ENCODE data around the gene VCL. TPM values are rescaled to one million over a fixed set of nuclear protein-coding genes. Genes with fewer than 3 reads are reported as not detected.
A peak's percentile ranks its signal among the peaks of the same experiment; 100 is the strongest.
"Not testable (repeated sequence)": the region's sequence is repeated elsewhere in the genome, so short reads cannot be mapped to it uniquely, and the experiment has no call there.

Gene VCL
- total and polyA plus RNA-seq, 4 experiments from 2014 or later: 29.6 to 60.3 (median 38.9) TPM

DNA sequence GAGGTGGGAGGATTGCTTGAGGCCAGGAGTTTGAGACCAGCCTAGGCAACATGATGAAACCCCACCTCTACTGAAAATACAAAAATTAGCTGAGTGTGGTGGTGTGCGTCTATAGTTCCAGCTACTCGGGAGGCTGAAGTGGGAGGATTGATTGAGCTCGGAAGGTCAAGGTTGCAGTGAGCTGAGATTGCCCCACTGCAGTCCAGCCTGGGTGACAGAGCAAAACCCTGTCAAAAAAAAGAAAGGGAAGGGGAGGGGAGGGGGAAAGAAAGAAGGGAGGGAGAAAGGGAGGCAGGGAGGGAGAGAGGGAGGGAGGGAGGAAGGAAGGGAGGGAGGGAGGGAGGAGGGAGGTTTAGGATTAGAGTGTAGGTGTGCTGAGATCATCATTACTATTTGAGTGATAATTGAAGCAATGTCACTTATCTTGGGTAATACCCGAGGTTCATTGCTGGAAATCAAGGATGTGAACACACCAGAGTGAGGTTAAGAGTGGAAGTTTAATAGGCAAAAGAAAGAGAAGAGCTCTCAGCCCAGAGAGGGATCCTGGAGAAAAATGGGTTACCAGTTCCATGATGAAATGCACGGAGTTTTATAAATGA, 27.6 kb downstream of the VCL start:
- Histone ChIP-seq H3K27me3 (ENCODE audit: insufficient read depth, low read length) (no peaks in the 10 kb centered on the region), H3K4me3 (ENCODE audit: low read length in 2 of 2) (no peak overlapping the region), H3K27ac (ENCODE audit: low read depth, low read length) (no peak overlapping the region), H3K36me3 (ENCODE audit: insufficient read depth, low read length) (no peaks in the 10 kb centered on the region), H3K9me3 (ENCODE audit: control insufficient read depth in 1 of 2, low read length in 2 of 2) (no peaks in the 10 kb centered on the region), H3K4me1 (ENCODE audit: insufficient read depth, low read length) (peaks cover 23% of the 10 kb centered on the region)
- peaks cover 35 to 71% (median 49%) of the 10 kb centered on the region in 4 donors for H3K4me1 Mint-ChIP-seq
- no peaks in the 10 kb centered on the region for H3K27me3 Mint-ChIP-seq
- CTCF ChIA-PET (ENCODE audit: partially characterized antibody): interaction anchor here (1.1 to 1.7 kb wide), 5 partner anchors 8 to 139 kb away, joined by 3 to 6 read pairs (median 5); no protein-coding TSS in a partner anchor
- no peak for DNase-seq
- H3K36me3 Mint-ChIP-seq: peaks cover 15 to 16% of the 10 kb centered on the region in 2 donors
- POLR2A ChIA-PET (ENCODE audit: partially characterized antibody): no interaction called here
- H3K27ac Mint-ChIP-seq: peak overlapping the region in 4 of 7 donors; percentile 17 to 83 (median 30)
- no peaks in the 10 kb centered on the region for H3K9me3 Mint-ChIP-seq
- intact Hi-C loops (cut with micrococcal nuclease): no loop called here
- peak overlapping the region in 1 of 8 donors; percentile 17 for H3K4me3 Mint-ChIP-seq

DNA sequence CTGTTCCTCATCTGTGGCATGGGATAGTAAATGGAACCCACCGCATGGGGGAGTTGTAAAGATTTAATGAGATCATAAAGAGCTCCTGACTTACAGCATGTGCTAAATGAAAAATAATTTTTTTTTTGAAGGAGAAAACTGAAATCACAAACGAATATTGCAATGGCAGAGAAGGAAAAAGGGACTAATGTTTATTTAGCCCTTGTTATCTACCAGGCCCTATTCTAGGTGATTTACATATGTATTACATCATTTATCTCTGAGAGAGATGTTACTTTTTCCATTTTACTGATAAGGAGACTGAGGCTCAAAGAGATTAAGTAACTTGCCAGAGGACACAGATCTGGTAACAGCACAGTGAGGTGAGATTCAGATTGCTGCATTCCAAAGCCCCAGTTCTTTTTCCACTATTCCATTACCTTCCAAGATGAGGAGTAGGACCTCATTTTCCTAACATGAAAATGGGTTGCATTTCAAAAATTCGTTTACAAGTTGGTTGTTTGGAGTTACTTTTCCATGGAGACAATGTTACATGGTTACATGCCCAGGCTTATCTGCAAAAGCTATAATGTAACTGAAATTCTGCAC, 28.6 kb downstream of the VCL start:
- no peak overlapping the region for H3K4me3 ChIP-seq (ENCODE audit: low read length in 2 of 2)
- Mint-ChIP-seq H3K27ac (peak overlapping the region in 4 of 7 donors; percentile 23 to 37 (median 34)), H3K9me3 (no peaks in the 10 kb centered on the region), H3K27me3 (no peaks in the 10 kb centered on the region), H3K4me3 (peak overlapping the region in 1 of 8 donors; percentile 17), H3K4me1 (peaks cover 36 to 71% (median 51%) of the 10 kb centered on the region in 4 donors), H3K36me3 (peaks cover 9 to 10% of the 10 kb centered on the region in 2 donors)
- H3K9me3 ChIP-seq (ENCODE audit: control insufficient read depth in 1 of 2, low read length in 2 of 2): no peaks in the 10 kb centered on the region
- intact Hi-C loops (cut with micrococcal nuclease): no loop called here
- DNase-seq: no peak
- POLR2A ChIA-PET (ENCODE audit: partially characterized antibody): interaction anchor here (0.6 kb wide), 1 partner anchor 138 kb away, joined by 3 read pairs; no protein-coding TSS in a partner anchor
- no peak overlapping the region for H3K27ac ChIP-seq (ENCODE audit: low read depth, low read length)
- H3K36me3 ChIP-seq (ENCODE audit: insufficient read depth, low read length): no peaks in the 10 kb centered on the region
- H3K27me3 ChIP-seq (ENCODE audit: insufficient read depth, low read length): no peaks in the 10 kb centered on the region
- H3K4me1 ChIP-seq (ENCODE audit: insufficient read depth, low read length): peaks cover 27% of the 10 kb centered on the region
- CTCF ChIA-PET (ENCODE audit: partially characterized antibody): interaction anchor here (1.0 to 1.7 kb wide), 4 partner anchors 7 to 177 kb away, joined by 3 to 6 read pairs (median 4); no protein-coding TSS in a partner anchor

DNA sequence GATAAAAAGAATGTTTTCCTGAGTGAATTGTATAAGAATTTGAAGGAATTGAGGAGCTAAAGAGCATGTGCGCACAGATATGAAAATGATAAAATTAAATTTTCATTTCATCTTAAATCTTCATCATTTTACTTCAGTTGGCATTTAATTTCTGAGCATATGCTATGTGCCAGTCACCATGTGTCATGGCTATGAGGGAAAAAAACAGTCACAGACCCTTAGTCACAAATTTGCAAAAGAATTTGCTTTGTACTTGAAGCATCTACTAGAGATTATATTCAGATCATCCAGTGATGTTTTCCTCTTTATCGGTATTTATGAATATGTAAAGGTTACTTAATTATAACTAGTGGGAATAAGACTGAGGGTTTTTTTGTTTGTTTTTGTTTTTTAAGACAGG, 29.8 kb downstream of the VCL start:
- Histone ChIP-seq H3K36me3 (ENCODE audit: insufficient read depth, low read length) (no peaks in the 10 kb centered on the region), H3K4me3 (ENCODE audit: low read length in 2 of 2) (no peak overlapping the region), H3K4me1 (ENCODE audit: insufficient read depth, low read length) (peaks cover 27% of the 10 kb centered on the region), H3K27ac (ENCODE audit: low read depth, low read length) (no peak overlapping the region), H3K27me3 (ENCODE audit: insufficient read depth, low read length) (no peaks in the 10 kb centered on the region), H3K9me3 (ENCODE audit: control insufficient read depth in 1 of 2, low read length in 2 of 2) (no peaks in the 10 kb centered on the region)
- CTCF ChIA-PET (ENCODE audit: partially characterized antibody): interaction anchor here (0.6 to 1.0 kb wide), 4 partner anchors 28 to 178 kb away, joined by 3 to 4 read pairs (median 3); no protein-coding TSS in a partner anchor
- DNase-seq: no peak
- POLR2A ChIA-PET (ENCODE audit: partially characterized antibody): interaction anchor here (1.0 kb wide), 1 partner anchor 71 kb away, joined by 4 read pairs; no protein-coding TSS in a partner anchor
- peaks cover 33 to 67% (median 48%) of the 10 kb centered on the region in 4 donors for H3K4me1 Mint-ChIP-seq
- H3K36me3 Mint-ChIP-seq: peaks cover 5 to 7% of the 10 kb centered on the region in 2 donors
- H3K27ac Mint-ChIP-seq: peak overlapping the region in 1 of 7 donors; percentile 38
- no peaks in the 10 kb centered on the region for H3K9me3 Mint-ChIP-seq
- no peaks in the 10 kb centered on the region for H3K27me3 Mint-ChIP-seq
- H3K4me3 Mint-ChIP-seq: no peak overlapping the region
- intact Hi-C loops (cut with micrococcal nuclease): no loop called here

GRCh38 chr10:74029943-74030342, 32.0 kb downstream of the VCL start:
- no peak overlapping the region for H3K4me3 Mint-ChIP-seq
- Histone ChIP-seq H3K36me3 (ENCODE audit: insufficient read depth, low read length) (no peaks in the 10 kb centered on the region), H3K27ac (ENCODE audit: low read depth, low read length) (no peak overlapping the region), H3K9me3 (ENCODE audit: control insufficient read depth in 1 of 2, low read length in 2 of 2) (no peaks in the 10 kb centered on the region), H3K27me3 (ENCODE audit: insufficient read depth, low read length) (no peaks in the 10 kb centered on the region), H3K4me1 (ENCODE audit: insufficient read depth, low read length) (peaks cover 35% of the 10 kb centered on the region), H3K4me3 (ENCODE audit: low read length in 2 of 2) (no peak overlapping the region)
- H3K4me1 Mint-ChIP-seq: peaks cover 43 to 71% (median 57%) of the 10 kb centered on the region in 4 donors
- ChIA-PET POLR2A (ENCODE audit: partially characterized antibody) (interaction anchor here (0.6 kb wide), 1 partner anchor 305 kb away, joined by 3 read pairs; no protein-coding TSS in a partner anchor), CTCF (ENCODE audit: partially characterized antibody) (interaction anchor here (1.4 to 1.7 kb wide), 2 partner anchors 9 to 144 kb away, joined by 4 read pairs; no protein-coding TSS in a partner anchor)
- peak overlapping the region in 2 of 7 donors; percentile 8 to 54 for H3K27ac Mint-ChIP-seq
- intact Hi-C loops (cut with micrococcal nuclease): no loop called here
- no peaks in the 10 kb centered on the region for H3K9me3 Mint-ChIP-seq
- peaks cover 2 to 5% of the 10 kb centered on the region in 2 donors for H3K36me3 Mint-ChIP-seq
- H3K27me3 Mint-ChIP-seq: no peaks in the 10 kb centered on the region
- DNase-seq: no peak

DNA sequence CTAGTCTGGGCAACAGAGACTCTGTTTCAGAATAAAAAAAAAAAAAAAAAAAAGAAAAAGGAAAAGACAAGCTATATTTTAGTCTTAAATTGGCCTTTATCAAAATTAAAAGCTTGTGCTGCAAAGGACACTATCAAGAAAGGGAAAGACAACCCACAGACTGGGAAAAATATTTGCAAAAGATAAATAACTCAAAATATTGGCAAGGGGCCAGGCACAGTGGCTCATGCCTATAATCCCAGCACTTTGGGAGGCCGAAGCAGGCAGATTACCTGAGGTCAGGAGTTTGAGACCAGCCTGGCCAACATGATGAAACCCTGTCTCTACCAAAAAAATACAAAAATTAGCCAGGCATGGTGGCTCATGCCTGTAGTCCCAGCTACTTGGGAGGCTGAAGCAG, 34.3 kb downstream of the VCL start:
- H3K36me3 ChIP-seq (ENCODE audit: insufficient read depth, low read length); intact Hi-C loops (cut with micrococcal nuclease); H3K9me3 Mint-ChIP-seq; H3K27ac ChIP-seq (ENCODE audit: low read depth, low read length); H3K36me3 Mint-ChIP-seq; DNase-seq; H3K9me3 ChIP-seq (ENCODE audit: control insufficient read depth in 1 of 2, low read length in 2 of 2); H3K4me3 Mint-ChIP-seq; H3K27me3 ChIP-seq (ENCODE audit: insufficient read depth, low read length); POLR2A ChIA-PET (ENCODE audit: partially characterized antibody); H3K4me3 ChIP-seq (ENCODE audit: low read length in 2 of 2); H3K27me3 Mint-ChIP-seq: not testable (repeated sequence)
- peaks cover 42% of the 10 kb centered on the region for H3K4me1 ChIP-seq (ENCODE audit: insufficient read depth, low read length)
- peaks cover 35 to 59% (median 49%) of the 10 kb centered on the region in 4 donors for H3K4me1 Mint-ChIP-seq
- CTCF ChIA-PET (ENCODE audit: partially characterized antibody): interaction anchor here (0.6 to 4.8 kb wide), 6 partner anchors 10 to 74 kb away, joined by 3 to 25 read pairs (median 3); no protein-coding TSS in a partner anchor
- peak overlapping the region in 2 of 7 donors; percentile 2 to 33 for H3K27ac Mint-ChIP-seq

DNA sequence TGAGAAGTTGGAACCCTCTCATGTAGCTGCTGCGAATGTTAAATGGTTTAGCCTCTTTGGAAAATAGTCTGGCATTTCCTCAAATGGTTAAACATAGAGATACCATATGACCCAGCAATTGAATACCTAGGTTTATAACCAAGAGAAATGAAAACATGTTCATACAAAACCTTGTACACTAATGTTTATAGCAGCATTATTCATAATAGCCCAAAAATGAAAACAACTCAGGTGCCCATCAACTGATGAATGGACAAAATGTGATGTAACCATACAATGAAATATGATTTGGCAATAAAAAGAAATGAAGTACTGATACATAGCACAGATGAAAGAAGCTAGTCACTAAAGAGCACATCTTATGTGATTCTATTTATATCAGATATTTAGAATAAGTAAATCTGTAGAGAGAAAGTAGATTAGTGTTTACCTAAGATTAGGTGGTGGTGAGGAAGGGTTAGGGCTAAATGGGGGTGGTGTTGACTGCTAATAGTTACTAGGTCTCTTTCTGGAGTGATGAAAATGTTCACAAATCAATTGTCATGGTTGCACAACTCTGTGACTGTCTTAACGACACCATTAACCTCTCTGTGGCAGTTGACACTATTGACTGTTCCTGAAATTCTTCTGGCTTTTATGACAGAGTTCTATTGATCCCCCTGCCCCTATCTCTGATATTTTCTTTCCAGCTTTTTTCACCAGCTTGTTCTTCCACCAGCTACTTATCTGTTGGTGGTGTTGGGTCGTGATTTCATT, 35.2 kb downstream of the VCL start:
- Histone ChIP-seq H3K4me3 (ENCODE audit: low read length in 2 of 2) (no peak overlapping the region), H3K27ac (ENCODE audit: low read depth, low read length) (no peak overlapping the region), H3K9me3 (ENCODE audit: control insufficient read depth in 1 of 2, low read length in 2 of 2) (no peaks in the 10 kb centered on the region), H3K27me3 (ENCODE audit: insufficient read depth, low read length) (no peaks in the 10 kb centered on the region), H3K36me3 (ENCODE audit: insufficient read depth, low read length) (no peaks in the 10 kb centered on the region), H3K4me1 (ENCODE audit: insufficient read depth, low read length) (peaks cover 42% of the 10 kb centered on the region)
- POLR2A ChIA-PET (ENCODE audit: partially characterized antibody): no interaction called here
- H3K4me1 Mint-ChIP-seq: peaks cover 36 to 63% (median 49%) of the 10 kb centered on the region in 4 donors
- CTCF ChIA-PET (ENCODE audit: partially characterized antibody): interaction anchor here (0.9 to 4.8 kb wide), 8 partner anchors 7 to 153 kb away, joined by 3 to 40 read pairs (median 4); no protein-coding TSS in a partner anchor
- H3K4me3 Mint-ChIP-seq: no peak overlapping the region
- no peaks in the 10 kb centered on the region for H3K27me3 Mint-ChIP-seq
- peaks cover 5 to 8% of the 10 kb centered on the region in 2 donors for H3K36me3 Mint-ChIP-seq
- peak overlapping the region in 6 of 7 donors; percentile 39 to 90 (median 74) for H3K27ac Mint-ChIP-seq
- H3K9me3 Mint-ChIP-seq: no peaks in the 10 kb centered on the region
- intact Hi-C loops (cut with micrococcal nuclease): no loop called here
- no peak for DNase-seq

Data from CD4-positive, alpha-beta memory T cell (primary cell).